ENCODE data around the gene SMIM9. TPM values are rescaled to one million over a fixed set of nuclear protein-coding genes. Genes with fewer than 3 reads are reported as not detected.

SMIM9 gene
- total RNA-seq, 1 experiment from 2014 or later, result not detected

GRCh38 chrX:154799556-154800348, 34.7 kb downstream of the SMIM9 start (continued):
- TF ChIP-seq ZNF281 (CRISPR knock-in tag; IDR thresholded peaks at IDR 0.05) (no peak), TCF7 (CRISPR knock-in tag; IDR thresholded peaks at IDR 0.05; ENCODE audit: low read depth) (no peak), TP53 (CRISPR knock-in tag; IDR thresholded peaks at IDR 0.05) (no peak), FOXP4 (CRISPR knock-in tag; IDR thresholded peaks at IDR 0.05) (no peak)

- H3K36me3 Mint-ChIP-seq, result 0 out of 2 replicates have a peak, but pooled peaks cover 2% of the 10 kb centered on the region
- no peak overlapping the region for H3K27ac Mint-ChIP-seq
- H3K4me3 Mint-ChIP-seq, result no peak overlapping the region
- DNase-seq (ENCODE audit: low spot score) (no peak), ATAC-seq (no peak; the same call in 1 of the 2 replicates)
- H3K4me1 Mint-ChIP-seq, result peaks cover 32% of the 10 kb centered on the region
- CTCF ChIA-PET, result no interaction called here
- H3K27me3 Mint-ChIP-seq (ENCODE audit: low read depth), result peaks cover 41% of the 10 kb centered on the region
- POLR2A ChIA-PET, result no interaction called here
- no peaks in the 10 kb centered on the region for H3K9me3 Mint-ChIP-seq
- TF ChIP-seq CDX4 (CRISPR knock-in tag; IDR thresholded peaks at IDR 0.05; ENCODE audit: borderline replicate concordance) (no peak), NFATC4 (CRISPR knock-in tag; IDR thresholded peaks at IDR 0.05) (no peak), TEAD1 (CRISPR knock-in tag; IDR thresholded peaks at IDR 0.05) (no peak), JUN (CRISPR knock-in tag; IDR thresholded peaks at IDR 0.05) (no peak), PRDM15 (CRISPR knock-in tag; IDR thresholded peaks at IDR 0.05) (no peak), USF2 (CRISPR knock-in tag; IDR thresholded peaks at IDR 0.05) (no peak), KAT7 (CRISPR knock-in tag; IDR thresholded peaks at IDR 0.05; ENCODE audit: borderline replicate concordance) (no peak), ZNF671 (CRISPR knock-in tag; IDR thresholded peaks at IDR 0.05) (no peak), HMGA2 (CRISPR knock-in tag; IDR thresholded peaks at IDR 0.05) (no peak), SOX15 (CRISPR knock-in tag; IDR thresholded peaks at IDR 0.05) (no peak), EMX1 (CRISPR knock-in tag; IDR thresholded peaks at IDR 0.05) (no peak), PREB (CRISPR knock-in tag; IDR thresholded peaks at IDR 0.05; ENCODE audit: borderline replicate concordance) (no peak), E2F5 (CRISPR knock-in tag; IDR thresholded peaks at IDR 0.05) (no peak), ZBTB21 (CRISPR knock-in tag; IDR thresholded peaks at IDR 0.05; ENCODE audit: borderline replicate concordance) (no peak), ATF3 (CRISPR knock-in tag; conservative IDR thresholded peaks at IDR 0.05) (no peak), ZNF317 (CRISPR knock-in tag; IDR thresholded peaks at IDR 0.05; ENCODE audit: borderline replicate concordance, low read depth) (no peak), ZNF281 (CRISPR knock-in tag; IDR thresholded peaks at IDR 0.05) (no peak)
Observed at GRCh38 chrX:154797006-154797405, 37.5 kb downstream of the SMIM9 start.
